Activated CD8-positive, alpha-beta T cell treated with anti-CD3 and anti-CD28 coated beads for 36 hours (primary cell): ENCODE results near the gene PRAC1. TPM values are rescaled to one million over a fixed set of nuclear protein-coding genes. Genes with fewer than 3 reads are reported as not detected.
"Not testable (repeated sequence)": the region's sequence is repeated elsewhere in the genome, so short reads cannot be mapped to it uniquely, and the experiment has no call there.

ENCODE experiments used
- ATAC-seq: fragments of 200-7000 bp; cut with Tn5 transposase; one replicate; pipeline ENCODE4 v1.10.0; 2021; ENCODE audit warnings: mild to moderate bottlenecking, moderate library complexity
- CTCF ChIA-PET: fragments of 350-600 bp; sonication (Branson Sonifier 250); formaldehyde crosslinking; loops from one replicate; lab custom pipeline; 2021; ENCODE audit warnings: antibody characterized with exemption; lab: Charles Lee
- POLR2A ChIA-PET: fragments of 350-600 bp; sonication (Branson Sonifier 250); formaldehyde crosslinking; loops from one replicate; lab custom pipeline; 2021; ENCODE audit warnings: antibody characterized with exemption; lab: Charles Lee
- DNase-seq: peaks from one replicate; pipeline ENCODE4 v3.0.0-alpha.2; 2020
- H3K27ac Mint-ChIP-seq: one replicate; pipeline ENCODE4 v1.8.0; 2021; ENCODE audit warnings: mild to moderate bottlenecking, mixed read lengths
- H3K27me3 Mint-ChIP-seq: one replicate; pipeline ENCODE4 v1.8.0; 2021; ENCODE audit warnings: mixed read lengths
- H3K36me3 Mint-ChIP-seq: one replicate; pipeline ENCODE4 v1.8.0; 2021; ENCODE audit warnings: low read depth, mixed read lengths
- H3K4me1 Mint-ChIP-seq: one replicate; pipeline ENCODE4 v1.8.0; 2021; ENCODE audit warnings: low read depth, mixed read lengths
- H3K4me3 Mint-ChIP-seq: one replicate; pipeline ENCODE4 v1.8.0; 2021; ENCODE audit warnings: mild to moderate bottlenecking, moderate library complexity, mixed read lengths
- H3K9me3 Mint-ChIP-seq: one replicate; pipeline ENCODE4 v1.8.0; 2021; ENCODE audit warnings: mixed read lengths
- CTCF ChIP-seq: fragments of 200-600 bp; IDR thresholded peaks from one replicate; pipeline ENCODE4 v1.8.0; 2022; ENCODE audit warnings: antibody characterized with exemption, mild to moderate bottlenecking
- intact Hi-C: fragments of 100-400 bp; cut with micrococcal nuclease; formaldehyde crosslinking; loops from one replicate; pipeline ENCODE4 v1.10.0; 2022
- total RNA-seq, 2 experiments: library from RNA; stranded (reverse); gene quantifications; one replicate each; pipeline ENCODE4 v1.2.3, GENCODE V29; 2021

PRAC1 gene
- total RNA-seq, 2 experiments from 2014 or later: not detected

- intact Hi-C loops: loop anchor here (5.0 kb wide), 1 partner anchor 35 kb away; no protein-coding TSS in a partner anchor
- H3K4me3 Mint-ChIP-seq: no peak overlapping the region
- H3K36me3 Mint-ChIP-seq: no peaks in the 10 kb centered on the region
- no peaks in the 10 kb centered on the region for H3K9me3 Mint-ChIP-seq
- H3K27me3 Mint-ChIP-seq: peaks cover 68% of the 10 kb centered on the region
- H3K27ac Mint-ChIP-seq: no peak overlapping the region
- ChIA-PET POLR2A (interaction anchor here (1.2 to 1.3 kb wide), 2 partner anchors 11 to 48 kb away, joined by 3 to 5 read pairs; partner anchors contain the start of gene HOXB13), CTCF (interaction anchor here (0.7 to 4.5 kb wide), 13 partner anchors 7 to 167 kb away, joined by 3 to 24 read pairs (median 4); partner anchors contain the start of gene HOXB13)
- H3K4me1 Mint-ChIP-seq: peaks cover 13% of the 10 kb centered on the region
- no peak for DNase-seq
- ATAC-seq: no peak
- no peak for TF ChIP-seq CTCF
Observed at GRCh38 chr17:48717367-48718226, 4.7 kb downstream of the PRAC1 start.

GRCh38 chr17:48716549-48716948 lies 5.8 kb downstream of the PRAC1 start:
- ChIA-PET CTCF (interaction anchor here (0.7 to 3.7 kb wide), 7 partner anchors 8 to 80 kb away, joined by 3 to 24 read pairs (median 6); partner anchors contain the start of gene HOXB13), POLR2A (interaction anchor here (0.7 to 1.1 kb wide), 2 partner anchors 33 to 39 kb away, joined by 3 to 4 read pairs; no protein-coding TSS in a partner anchor)
- not testable (repeated sequence) for H3K9me3 Mint-ChIP-seq, ATAC-seq, DNase-seq, H3K27ac Mint-ChIP-seq, H3K4me3 Mint-ChIP-seq, H3K36me3 Mint-ChIP-seq
- Mint-ChIP-seq H3K27me3 (peaks cover 63% of the 10 kb centered on the region), H3K4me1 (peaks cover 12% of the 10 kb centered on the region)
- intact Hi-C loops: loop anchor here (5.0 kb wide), 1 partner anchor 36 kb away; no protein-coding TSS in a partner anchor

- no peak for ATAC-seq
- no peak for TF ChIP-seq CTCF
- H3K27me3 Mint-ChIP-seq: peaks cover 61% of the 10 kb centered on the region
- no peaks in the 10 kb centered on the region for H3K9me3 Mint-ChIP-seq
- H3K4me1 Mint-ChIP-seq: peaks cover 16% of the 10 kb centered on the region
- no peak overlapping the region for H3K27ac Mint-ChIP-seq
- H3K36me3 Mint-ChIP-seq: no peaks in the 10 kb centered on the region
- no peak for DNase-seq
- H3K4me3 Mint-ChIP-seq: no peak overlapping the region
- POLR2A ChIA-PET: interaction anchor here (0.7 to 1.1 kb wide), 3 partner anchors 13 to 40 kb away, joined by 3 to 4 read pairs (median 3); partner anchors contain the start of gene HOXB13
- CTCF ChIA-PET: interaction anchor here (0.7 to 3.7 kb wide), 5 partner anchors 9 to 163 kb away, joined by 3 to 24 read pairs (median 6); no protein-coding TSS in a partner anchor
- intact Hi-C loops: loop anchor here (5.0 kb wide), 1 partner anchor 37 kb away; no protein-coding TSS in a partner anchor
Observed at GRCh38 chr17:48715496-48716399, 6.6 kb downstream of the PRAC1 start.

GRCh38 chr17:48711128-48711527 lies 11.2 kb downstream of the PRAC1 start:
- H3K4me1 Mint-ChIP-seq: peaks cover 3% of the 10 kb centered on the region
- CTCF ChIA-PET: no interaction called here
- no peak for DNase-seq
- intact Hi-C loops: no loop called here
- no peak overlapping the region for H3K4me3 Mint-ChIP-seq
- peaks cover 55% of the 10 kb centered on the region for H3K27me3 Mint-ChIP-seq
- H3K9me3 Mint-ChIP-seq: no peaks in the 10 kb centered on the region
- ATAC-seq: no peak
- H3K27ac Mint-ChIP-seq: no peak overlapping the region
- POLR2A ChIA-PET: no interaction called here
- no peak for TF ChIP-seq CTCF
- no peaks in the 10 kb centered on the region for H3K36me3 Mint-ChIP-seq
